Measurements from ENCODE around the gene STAC2.

- TF ChIP-seq CTCF (IDR thresholded peaks at IDR 0.05) (no peak), POLR2A (IDR thresholded peaks at IDR 0.05) (no peak)
These were observed 11.8 kb upstream of the STAC2 start for GRCh38 chr17:39237586-39237985.

Data from esophagus squamous epithelium (tissue), 4 donors.